ENCODE data around the gene EVI2B.
"Not testable (repeated sequence)": the region's sequence is repeated elsewhere in the genome, so short reads cannot be mapped to it uniquely, and the experiment has no call there.

DNA sequence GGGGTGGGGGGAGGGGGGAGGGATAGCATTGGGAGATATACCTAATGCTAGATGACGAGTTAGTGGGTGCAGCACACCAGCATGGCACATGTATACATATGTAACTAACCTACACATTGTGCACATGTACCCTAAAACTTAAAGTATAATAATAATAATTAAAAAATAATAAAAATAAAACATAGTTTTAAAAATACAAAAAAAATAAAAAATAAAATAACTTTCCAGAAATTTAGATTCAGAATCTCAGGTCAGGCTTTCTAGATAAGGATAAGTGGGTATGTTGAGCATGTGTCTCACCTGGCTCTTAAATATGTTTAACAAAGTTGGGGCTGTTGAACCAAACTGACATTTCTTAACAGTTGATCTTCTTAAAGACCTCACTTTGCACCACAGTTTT is 25.9 kb downstream of the EVI2B start:
- TF ChIP-seq, protein P1, sequence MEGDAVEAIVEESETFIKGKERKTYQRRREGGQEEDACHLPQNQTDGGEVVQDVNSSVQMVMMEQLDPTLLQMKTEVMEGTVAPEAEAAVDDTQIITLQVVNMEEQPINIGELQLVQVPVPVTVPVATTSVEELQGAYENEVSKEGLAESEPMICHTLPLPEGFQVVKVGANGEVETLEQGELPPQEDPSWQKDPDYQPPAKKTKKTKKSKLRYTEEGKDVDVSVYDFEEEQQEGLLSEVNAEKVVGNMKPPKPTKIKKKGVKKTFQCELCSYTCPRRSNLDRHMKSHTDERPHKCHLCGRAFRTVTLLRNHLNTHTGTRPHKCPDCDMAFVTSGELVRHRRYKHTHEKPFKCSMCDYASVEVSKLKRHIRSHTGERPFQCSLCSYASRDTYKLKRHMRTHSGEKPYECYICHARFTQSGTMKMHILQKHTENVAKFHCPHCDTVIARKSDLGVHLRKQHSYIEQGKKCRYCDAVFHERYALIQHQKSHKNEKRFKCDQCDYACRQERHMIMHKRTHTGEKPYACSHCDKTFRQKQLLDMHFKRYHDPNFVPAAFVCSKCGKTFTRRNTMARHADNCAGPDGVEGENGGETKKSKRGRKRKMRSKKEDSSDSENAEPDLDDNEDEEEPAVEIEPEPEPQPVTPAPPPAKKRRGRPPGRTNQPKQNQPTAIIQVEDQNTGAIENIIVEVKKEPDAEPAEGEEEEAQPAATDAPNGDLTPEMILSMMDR (IDR thresholded peaks at IDR 0.05; ENCODE audit: insufficient read depth, low read length, poor library complexity, severe bottlenecking): not testable (repeated sequence)
- TF ChIP-seq EZH2phosphoT487 (conservative IDR thresholded peaks at IDR 0.05; ENCODE audit: low read length): not testable (repeated sequence)

All from SU-DHL-6 (cell line).